Measurements from ENCODE around the gene GRN. TPM values are rescaled to one million over a fixed set of nuclear protein-coding genes. Genes with fewer than 3 reads are reported as not detected.

The GRN gene
- total and polyA plus RNA-seq, 2 of the 13 experiments (the other 11 are each of a cell fraction or from before 2014, with no cell fraction given) = 86.6 to 143 TPM

DNA sequence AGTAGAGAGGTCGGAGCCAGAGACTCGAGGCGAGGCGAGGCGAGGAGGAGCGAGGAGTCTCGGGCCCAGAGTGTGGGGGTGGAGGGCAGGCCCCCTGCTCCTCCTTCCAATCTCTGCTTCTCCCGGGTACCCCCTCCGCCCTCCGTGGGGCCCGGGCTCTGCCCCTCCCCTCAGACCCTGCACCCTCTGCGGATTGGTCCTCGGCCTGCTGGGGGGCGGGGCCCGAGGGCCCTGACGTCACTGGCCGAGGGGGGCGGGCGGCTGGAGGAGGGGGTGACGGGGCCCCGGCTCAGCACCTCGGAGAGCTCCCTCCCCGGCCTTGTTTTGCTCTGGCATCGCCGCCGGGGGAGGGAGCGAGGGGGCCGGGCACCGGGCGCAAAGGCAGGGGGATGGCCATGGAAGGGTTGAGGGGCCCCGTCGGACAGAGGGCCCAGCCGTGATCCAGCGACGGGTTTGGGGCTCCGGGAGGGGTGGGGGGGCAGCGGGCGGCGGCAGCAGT is 36.7 kb upstream of the GRN start, which contains the start of gene RUNDC3A (continued):
- no peak for TF ChIP-seq SIN3B (IDR thresholded peaks at IDR 0.05; ENCODE audit: low read length)
- no peak for TF ChIP-seq KDM5A (IDR thresholded peaks at IDR 0.05; ENCODE audit: borderline replicate concordance, low read length)
- TF ChIP-seq SAFB2 (CRISPR knock-in tag; IDR thresholded peaks at IDR 0.05; ENCODE audit: borderline replicate concordance, low read depth) = no peak
- TF ChIP-seq, protein P1, sequence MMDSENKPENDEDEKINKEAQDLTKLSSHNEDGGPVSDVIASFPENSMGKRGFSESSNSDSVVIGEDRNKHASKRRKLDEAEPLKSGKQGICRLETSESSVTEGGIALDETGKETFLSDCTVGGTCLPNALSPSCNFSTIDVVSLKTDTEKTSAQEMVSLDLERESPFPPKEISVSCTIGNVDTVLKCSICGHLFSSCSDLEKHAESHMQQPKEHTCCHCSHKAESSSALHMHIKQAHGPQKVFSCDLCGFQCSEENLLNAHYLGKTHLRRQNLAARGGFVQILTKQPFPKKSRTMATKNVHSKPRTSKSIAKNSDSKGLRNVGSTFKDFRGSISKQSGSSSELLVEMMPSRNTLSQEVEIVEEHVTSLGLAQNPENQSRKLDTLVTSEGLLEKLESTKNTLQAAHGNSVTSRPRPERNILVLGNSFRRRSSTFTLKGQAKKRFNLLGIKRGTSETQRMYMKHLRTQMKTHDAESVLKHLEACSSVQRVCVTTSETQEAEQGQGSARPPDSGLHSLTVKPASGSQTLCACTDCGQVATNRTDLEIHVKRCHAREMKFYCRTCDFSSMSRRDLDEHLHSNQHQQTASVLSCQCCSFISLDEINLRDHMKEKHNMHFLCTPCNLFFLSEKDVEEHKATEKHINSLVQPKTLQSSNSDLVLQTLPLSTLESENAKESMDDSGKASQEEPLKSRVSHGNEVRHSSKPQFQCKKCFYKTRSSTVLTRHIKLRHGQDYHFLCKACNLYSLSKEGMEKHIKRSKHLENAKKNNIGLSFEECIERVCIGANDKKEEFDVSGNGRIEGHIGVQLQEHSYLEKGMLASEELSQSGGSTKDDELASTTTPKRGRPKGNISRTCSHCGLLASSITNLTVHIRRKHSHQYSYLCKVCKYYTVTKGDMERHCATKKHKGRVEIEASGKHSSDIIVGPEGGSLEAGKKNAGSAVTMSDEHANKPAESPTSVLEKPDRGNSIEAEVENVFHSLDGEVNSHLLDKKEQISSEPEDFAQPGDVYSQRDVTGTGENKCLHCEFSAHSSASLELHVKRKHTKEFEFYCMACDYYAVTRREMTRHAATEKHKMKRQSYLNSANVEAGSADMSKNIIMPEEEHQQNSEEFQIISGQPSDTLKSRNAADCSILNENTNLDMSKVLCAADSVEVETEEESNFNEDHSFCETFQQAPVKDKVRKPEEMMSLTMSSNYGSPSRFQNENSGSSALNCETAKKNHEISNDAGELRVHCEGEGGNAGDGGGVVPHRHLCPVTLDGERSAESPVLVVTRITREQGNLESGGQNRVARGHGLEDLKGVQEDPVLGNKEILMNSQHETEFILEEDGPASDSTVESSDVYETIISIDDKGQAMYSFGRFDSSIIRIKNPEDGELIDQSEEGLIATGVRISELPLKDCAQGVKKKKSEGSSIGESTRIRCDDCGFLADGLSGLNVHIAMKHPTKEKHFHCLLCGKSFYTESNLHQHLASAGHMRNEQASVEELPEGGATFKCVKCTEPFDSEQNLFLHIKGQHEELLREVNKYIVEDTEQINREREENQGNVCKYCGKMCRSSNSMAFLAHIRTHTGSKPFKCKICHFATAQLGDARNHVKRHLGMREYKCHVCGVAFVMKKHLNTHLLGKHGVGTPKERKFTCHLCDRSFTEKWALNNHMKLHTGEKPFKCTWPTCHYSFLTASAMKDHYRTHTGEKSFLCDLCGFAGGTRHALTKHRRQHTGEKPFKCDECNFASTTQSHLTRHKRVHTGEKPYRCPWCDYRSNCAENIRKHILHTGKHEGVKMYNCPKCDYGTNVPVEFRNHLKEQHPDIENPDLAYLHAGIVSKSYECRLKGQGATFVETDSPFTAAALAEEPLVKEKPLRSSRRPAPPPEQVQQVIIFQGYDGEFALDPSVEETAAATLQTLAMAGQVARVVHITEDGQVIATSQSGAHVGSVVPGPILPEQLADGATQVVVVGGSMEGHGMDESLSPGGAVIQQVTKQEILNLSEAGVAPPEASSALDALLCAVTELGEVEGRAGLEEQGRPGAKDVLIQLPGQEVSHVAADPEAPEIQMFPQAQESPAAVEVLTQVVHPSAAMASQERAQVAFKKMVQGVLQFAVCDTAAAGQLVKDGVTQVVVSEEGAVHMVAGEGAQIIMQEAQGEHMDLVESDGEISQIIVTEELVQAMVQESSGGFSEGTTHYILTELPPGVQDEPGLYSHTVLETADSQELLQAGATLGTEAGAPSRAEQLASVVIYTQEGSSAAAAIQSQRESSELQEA (CRISPR knock-in tag; IDR thresholded peaks at IDR 0.05; ENCODE audit: not compliant biosample characterization) = no peak
- TF ChIP-seq FOXP4 (CRISPR knock-in tag; IDR thresholded peaks at IDR 0.05) = peak; percentile 39; the same call in 1 of the 2 replicates
- TF ChIP-seq NBN (conservative IDR thresholded peaks at IDR 0.05) = no peak
- TF ChIP-seq EP300 (IDR thresholded peaks at IDR 0.05; ENCODE audit: low read depth in 2 of 2, low read length in 2 of 2) = no peak
- TF ChIP-seq EP300 (CRISPR knock-in tag; IDR thresholded peaks at IDR 0.05; ENCODE audit: borderline replicate concordance) = no peak; the same call in 1 of the 2 replicates
- TF ChIP-seq ZKSCAN8 (CRISPR knock-in tag; IDR thresholded peaks at IDR 0.05; ENCODE audit: borderline replicate concordance) = no peak
- TF ChIP-seq HNRNPH1 (optimal IDR thresholded peaks at IDR 0.05; ENCODE audit: low read depth, low read length) = no peak
- TF ChIP-seq ZNF280B (CRISPR knock-in tag; IDR thresholded peaks at IDR 0.05; ENCODE audit: borderline replicate concordance) = no peak
- peak; percentile 90 for TF ChIP-seq HOXA9 (CRISPR knock-in tag; IDR thresholded peaks at IDR 0.05; ENCODE audit: borderline replicate concordance)
- no peak for TF ChIP-seq SATB2 (CRISPR knock-in tag; IDR thresholded peaks at IDR 0.05)
- TF ChIP-seq ZNF614 (CRISPR knock-in tag; IDR thresholded peaks at IDR 0.05; ENCODE audit: borderline replicate concordance) = peak; percentile 64; the same call in 1 of the 2 replicates
- no peak for TF ChIP-seq ZNF484 (CRISPR knock-in tag; IDR thresholded peaks at IDR 0.05; ENCODE audit: borderline replicate concordance, low read depth)
- TF ChIP-seq TRIM24 (CRISPR knock-in tag; IDR thresholded peaks at IDR 0.05) = no peak
- no peak for TF ChIP-seq ZNF10 (CRISPR knock-in tag; IDR thresholded peaks at IDR 0.05; ENCODE audit: borderline replicate concordance, low read depth)
- TF ChIP-seq ONECUT2 (CRISPR knock-in tag; IDR thresholded peaks at IDR 0.05) = peak; percentile 41; the same call in 1 of the 2 replicates
